22Rv1 (cell line): Measurements from ENCODE around the gene ENOSF1.

Experiments used
- CTCF ChIP-seq: fragments of 450-650 bp; IDR thresholded peaks from 2 replicates; pipeline ENCODE4 v1.5.1; 2017; ENCODE audit warnings: mild to moderate bottlenecking
- ZFX ChIP-seq: fragments of 450-650 bp; IDR thresholded peaks from 2 replicates; pipeline ENCODE4 v1.6.1; 2017; ENCODE audit warnings: antibody characterized with exemption, borderline replicate concordance

- no peak for TF ChIP-seq CTCF
- no peak for TF ChIP-seq ZFX
Measured at GRCh38 chr18:730692-731091, 18.3 kb upstream of the ENOSF1 start.
